ENCODE measurements around the gene SLC26A9.
"Not testable (repeated sequence)": the region's sequence is repeated elsewhere in the genome, so short reads cannot be mapped to it uniquely, and the experiment has no call there.

The SLC26A9 gene

DNA sequence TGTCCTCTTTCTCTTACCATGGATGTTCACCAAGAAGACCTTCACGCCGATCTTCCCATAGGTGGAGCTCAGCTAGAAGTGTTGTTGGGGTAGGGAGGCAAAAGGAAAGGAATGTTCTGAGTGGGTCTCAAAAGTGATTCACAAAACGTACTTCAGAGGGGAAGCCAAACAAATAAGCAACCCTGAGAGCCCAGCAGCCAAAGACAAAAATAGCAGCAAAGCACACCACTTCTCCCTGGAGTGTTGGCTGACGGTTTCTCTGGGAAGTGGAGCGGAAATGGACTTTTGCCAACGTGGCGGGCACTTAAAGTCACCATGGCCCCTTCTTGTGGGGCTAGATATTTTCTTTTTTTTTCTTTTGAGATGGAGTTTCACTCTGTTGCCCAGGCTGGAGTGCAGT is 23.1 kb downstream of the SLC26A9 start:
- Histone ChIP-seq H3K9me3 (ENCODE audit: control insufficient read depth, insufficient read depth, low read length) (no peaks in the 10 kb centered on the region), H3K4me1 (ENCODE audit: insufficient read depth, low read length) (no peaks in the 10 kb centered on the region), H3K36me3 (ENCODE audit: insufficient read depth, low read length) (no peaks in the 10 kb centered on the region), H3K9ac (ENCODE audit: low read depth, low read length) (no peak overlapping the region)

GRCh38 chr1:205918955-205919746 is 24.1 kb downstream of the SLC26A9 start:
- Histone ChIP-seq H3K9ac (ENCODE audit: low read depth, low read length) (no peak overlapping the region), H3K4me1 (ENCODE audit: insufficient read depth, low read length) (no peaks in the 10 kb centered on the region), H3K9me3 (ENCODE audit: control insufficient read depth, insufficient read depth, low read length) (no peaks in the 10 kb centered on the region), H3K36me3 (ENCODE audit: insufficient read depth, low read length) (no peaks in the 10 kb centered on the region)

GRCh38 chr1:205917466-205918238 is 25.6 kb downstream of the SLC26A9 start:
- no peaks in the 10 kb centered on the region for H3K36me3 ChIP-seq (ENCODE audit: insufficient read depth, low read length)

DNA sequence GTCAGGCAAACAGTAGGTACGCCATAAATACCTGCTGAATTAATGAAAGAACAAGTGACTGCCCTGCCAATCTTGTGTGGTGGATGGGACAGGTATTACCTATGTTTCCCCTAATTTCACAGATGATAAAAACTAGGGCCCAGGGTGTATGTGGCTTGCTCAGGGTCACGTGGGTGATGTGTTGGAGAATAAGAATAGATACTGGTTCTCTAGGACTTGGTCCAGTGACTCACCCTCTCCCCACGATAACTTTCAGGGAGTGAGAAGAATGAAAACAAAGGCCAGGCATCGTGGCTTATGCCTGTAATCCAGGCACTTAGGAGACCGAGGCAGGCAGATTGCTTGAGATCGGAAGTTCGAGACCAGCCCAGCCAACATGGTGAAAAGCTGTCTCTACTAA is 26.7 kb downstream of the SLC26A9 start:
- no peaks in the 10 kb centered on the region for H3K9me3 ChIP-seq (ENCODE audit: control insufficient read depth, insufficient read depth, low read length)

More at GRCh38 chr1:205917466-205918238, 25.6 kb downstream of the SLC26A9 start:
- Histone ChIP-seq H3K9me3 (ENCODE audit: control insufficient read depth, insufficient read depth, low read length) (no peaks in the 10 kb centered on the region), H3K9ac (ENCODE audit: low read depth, low read length) (no peak overlapping the region), H3K4me1 (ENCODE audit: insufficient read depth, low read length) (no peaks in the 10 kb centered on the region)

DNA sequence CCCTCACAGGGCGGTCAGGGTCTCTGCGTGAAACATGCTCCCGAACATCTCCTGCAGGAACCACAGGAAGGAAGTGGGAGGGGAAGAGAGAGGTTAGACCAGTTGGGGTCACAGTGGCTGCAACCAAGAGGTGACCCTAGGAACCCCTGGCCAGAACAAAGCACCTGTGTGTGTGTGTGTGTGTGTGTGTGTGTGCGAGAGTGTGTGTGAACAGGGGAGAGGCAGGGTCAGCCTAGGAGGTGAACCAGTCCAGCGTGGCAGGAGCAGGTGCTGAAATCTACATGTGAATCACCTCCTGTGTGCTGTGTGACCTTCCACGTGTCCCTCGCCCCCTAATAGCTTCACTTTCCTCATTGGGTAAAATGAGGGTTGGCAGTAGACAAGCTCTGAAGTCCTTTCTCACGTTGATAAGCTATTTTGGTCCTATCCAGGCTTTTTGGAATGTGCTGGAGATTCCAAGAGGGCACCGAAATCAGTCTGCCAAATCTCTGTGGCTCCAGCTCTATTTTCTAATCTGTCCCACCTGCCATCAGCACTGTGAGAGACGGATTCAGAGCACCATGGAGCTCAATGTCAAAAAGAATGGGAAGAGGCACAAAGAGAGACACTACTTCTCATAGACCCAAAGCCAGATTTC is 27.8 kb downstream of the SLC26A9 start:
- H3K36me3 ChIP-seq (ENCODE audit: insufficient read depth, low read length), result no peaks in the 10 kb centered on the region
- H3K9ac ChIP-seq (ENCODE audit: low read depth, low read length), result no peak overlapping the region
- H3K9me3 ChIP-seq (ENCODE audit: control insufficient read depth, insufficient read depth, low read length), result no peaks in the 10 kb centered on the region
- no peaks in the 10 kb centered on the region for H3K4me1 ChIP-seq (ENCODE audit: insufficient read depth, low read length)

More for the DNA sequence above, 26.7 kb downstream of the SLC26A9 start:
- Histone ChIP-seq H3K36me3 (ENCODE audit: insufficient read depth, low read length) (no peaks in the 10 kb centered on the region), H3K4me1 (ENCODE audit: insufficient read depth, low read length) (no peaks in the 10 kb centered on the region), H3K9ac (ENCODE audit: low read depth, low read length) (no peak overlapping the region)

DNA sequence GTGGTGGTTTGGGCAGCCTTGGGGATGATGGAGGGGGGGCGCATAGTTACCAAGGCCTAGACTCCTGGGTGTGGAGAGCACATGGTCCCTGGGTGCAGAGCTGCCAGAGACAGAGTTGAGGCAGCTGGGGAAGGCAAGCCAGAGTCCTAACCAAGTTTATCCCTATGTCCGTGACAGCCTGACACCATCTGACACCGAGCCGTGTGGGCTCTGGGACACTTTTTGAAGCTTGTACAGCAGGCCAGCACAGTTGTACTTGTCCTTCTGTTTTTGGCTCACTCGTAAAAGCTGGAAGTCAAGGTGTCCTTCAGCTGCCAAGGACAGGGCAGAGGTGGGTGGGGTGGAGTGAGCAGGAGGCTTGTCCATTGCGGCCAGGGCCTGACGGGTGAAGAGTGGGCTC is 28.5 kb downstream of the SLC26A9 start:
- H3K9me3 ChIP-seq (ENCODE audit: control insufficient read depth, insufficient read depth, low read length), result no peaks in the 10 kb centered on the region
- H3K4me1 ChIP-seq (ENCODE audit: insufficient read depth, low read length), result no peaks in the 10 kb centered on the region
- H3K36me3 ChIP-seq (ENCODE audit: insufficient read depth, low read length), result no peaks in the 10 kb centered on the region
- H3K9ac ChIP-seq (ENCODE audit: low read depth, low read length), result no peak overlapping the region

- H3K9ac ChIP-seq (ENCODE audit: low read depth, low read length), result no peak overlapping the region
- no peaks in the 10 kb centered on the region for H3K4me1 ChIP-seq (ENCODE audit: insufficient read depth, low read length)
- H3K36me3 ChIP-seq (ENCODE audit: insufficient read depth, low read length), result no peaks in the 10 kb centered on the region
- H3K9me3 ChIP-seq (ENCODE audit: control insufficient read depth, insufficient read depth, low read length), result no peaks in the 10 kb centered on the region
Observed at GRCh38 chr1:205914155-205914507, 29.1 kb downstream of the SLC26A9 start.

DNA sequence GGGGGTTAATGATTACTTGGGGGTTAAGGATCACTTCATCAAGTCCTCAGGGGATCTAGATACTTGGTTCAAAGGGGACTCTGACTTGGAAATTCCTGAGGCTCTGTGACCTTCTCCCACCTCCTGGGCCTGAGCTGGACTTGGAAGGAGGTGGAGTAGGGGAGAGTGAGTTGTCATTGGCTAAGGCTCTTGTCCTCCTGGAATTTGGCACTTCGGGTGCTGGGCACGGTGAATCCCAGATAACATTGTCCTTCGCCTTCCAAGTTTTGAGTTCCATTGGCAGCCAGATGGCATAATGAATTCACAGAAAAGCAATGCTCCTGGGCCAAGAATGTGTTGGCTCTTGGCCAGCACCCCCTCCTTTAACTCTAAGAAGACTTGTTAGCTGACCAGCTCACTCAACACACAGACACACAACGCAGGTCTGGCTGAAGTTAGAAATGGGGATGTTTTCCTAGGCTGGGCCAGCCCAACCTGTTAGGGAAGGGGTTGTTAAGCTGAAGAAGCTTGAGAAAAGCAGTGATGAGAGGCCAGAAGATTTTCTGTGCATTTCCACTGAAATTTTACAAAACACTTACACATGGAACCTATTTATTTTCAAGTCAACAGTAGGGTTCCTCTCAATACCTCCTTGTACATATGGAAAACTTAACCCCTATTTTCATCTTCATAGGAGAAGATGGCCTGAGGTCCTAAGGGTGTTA is 29.7 kb downstream of the SLC26A9 start:
- no peak overlapping the region for H3K9ac ChIP-seq (ENCODE audit: low read depth, low read length)
- no peaks in the 10 kb centered on the region for H3K9me3 ChIP-seq (ENCODE audit: control insufficient read depth, insufficient read depth, low read length)
- no peaks in the 10 kb centered on the region for H3K4me1 ChIP-seq (ENCODE audit: insufficient read depth, low read length)
- H3K36me3 ChIP-seq (ENCODE audit: insufficient read depth, low read length), result no peaks in the 10 kb centered on the region

- H3K9ac ChIP-seq (ENCODE audit: low read depth, low read length), result no peak overlapping the region
- no peaks in the 10 kb centered on the region for H3K36me3 ChIP-seq (ENCODE audit: insufficient read depth, low read length)
- H3K4me1 ChIP-seq (ENCODE audit: insufficient read depth, low read length), result no peaks in the 10 kb centered on the region
- no peaks in the 10 kb centered on the region for H3K9me3 ChIP-seq (ENCODE audit: control insufficient read depth, insufficient read depth, low read length)
Observed at GRCh38 chr1:205907794-205908193, 35.5 kb downstream of the SLC26A9 start.

DNA sequence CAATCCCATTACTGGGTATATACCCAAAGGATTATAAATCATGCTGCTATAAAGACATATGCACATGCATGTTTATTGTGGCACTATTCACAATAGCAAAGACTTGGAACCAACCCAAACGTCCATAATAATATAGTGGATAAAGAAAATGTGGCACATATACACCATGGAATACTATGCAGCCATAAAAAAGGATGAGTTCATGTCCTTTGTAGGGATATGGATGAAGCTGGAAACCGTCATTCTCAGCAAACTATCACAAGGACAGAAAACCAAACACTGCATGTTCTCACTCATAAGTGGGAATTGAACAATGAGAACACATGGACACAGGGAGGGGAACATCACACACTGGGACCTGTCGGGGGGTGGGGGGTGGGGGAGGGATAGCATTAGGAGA is 38.2 kb downstream of the SLC26A9 start:
- H3K36me3 ChIP-seq (ENCODE audit: insufficient read depth, low read length); H3K9me3 ChIP-seq (ENCODE audit: control insufficient read depth, insufficient read depth, low read length); H3K9ac ChIP-seq (ENCODE audit: low read depth, low read length); H3K4me1 ChIP-seq (ENCODE audit: insufficient read depth, low read length): not testable (repeated sequence)

GRCh38 chr1:205896351-205896750 is 46.9 kb downstream of the SLC26A9 start:
- no peaks in the 10 kb centered on the region for H3K4me1 ChIP-seq (ENCODE audit: insufficient read depth, low read length)
- no peaks in the 10 kb centered on the region for H3K9me3 ChIP-seq (ENCODE audit: control insufficient read depth, insufficient read depth, low read length)
- H3K9ac ChIP-seq (ENCODE audit: low read depth, low read length), result no peak overlapping the region
- no peaks in the 10 kb centered on the region for H3K36me3 ChIP-seq (ENCODE audit: insufficient read depth, low read length)

- H3K4me1 ChIP-seq (ENCODE audit: insufficient read depth, low read length); H3K9me3 ChIP-seq (ENCODE audit: control insufficient read depth, insufficient read depth, low read length); H3K36me3 ChIP-seq (ENCODE audit: insufficient read depth, low read length); H3K9ac ChIP-seq (ENCODE audit: low read depth, low read length): not testable (repeated sequence)
Observed at GRCh38 chr1:205894119-205894518, 49.1 kb downstream of the SLC26A9 start.

- H3K9ac ChIP-seq (ENCODE audit: low read depth, low read length); H3K36me3 ChIP-seq (ENCODE audit: insufficient read depth, low read length); H3K4me1 ChIP-seq (ENCODE audit: insufficient read depth, low read length); H3K9me3 ChIP-seq (ENCODE audit: control insufficient read depth, insufficient read depth, low read length): not testable (repeated sequence)
Observed at GRCh38 chr1:205892175-205892574, 51.1 kb downstream of the SLC26A9 start.

DNA sequence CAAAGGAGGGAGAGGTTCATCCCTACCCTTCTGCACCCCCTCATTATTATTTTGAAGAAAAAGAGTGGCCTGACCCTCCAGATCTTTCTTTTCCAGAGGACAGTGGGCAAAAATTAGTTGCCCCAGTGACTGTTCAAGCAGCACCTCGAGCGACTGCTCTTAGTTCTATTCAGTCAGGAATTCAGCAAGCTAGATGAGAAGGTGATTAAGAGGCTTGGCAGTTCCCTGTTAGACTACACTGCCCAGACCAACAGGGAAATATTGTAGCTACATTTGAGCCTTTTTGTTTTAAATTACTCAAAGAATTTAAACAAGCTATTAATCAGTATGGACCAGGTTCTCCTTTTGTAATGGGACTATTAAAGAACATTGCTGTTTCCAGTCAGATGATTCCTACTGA is 51.8 kb downstream of the SLC26A9 start:
- H3K36me3 ChIP-seq (ENCODE audit: insufficient read depth, low read length); H3K9me3 ChIP-seq (ENCODE audit: control insufficient read depth, insufficient read depth, low read length); H3K9ac ChIP-seq (ENCODE audit: low read depth, low read length); H3K4me1 ChIP-seq (ENCODE audit: insufficient read depth, low read length): not testable (repeated sequence)
